DMS79 treated with DMSO at 0.1 percent for 48 hours (cell line): ENCODE measurements around the gene SF3A2.

Experiments
- DNase-seq: peaks from one replicate; lab custom pipeline; 2025; lab: John Stamatoyannopoulos, UW

SF3A2 gene

GRCh38 chr19:2226840-2227360 is 9.7 kb upstream of the SF3A2 start:
- DNase-seq, result no peak

- no peak for DNase-seq
Observed at GRCh38 chr19:2227415-2228156, 9.0 kb upstream of the SF3A2 start.

- DNase-seq, result no peak
Observed at GRCh38 chr19:2228157-2229030, 8.2 kb upstream of the SF3A2 start.

DNA sequence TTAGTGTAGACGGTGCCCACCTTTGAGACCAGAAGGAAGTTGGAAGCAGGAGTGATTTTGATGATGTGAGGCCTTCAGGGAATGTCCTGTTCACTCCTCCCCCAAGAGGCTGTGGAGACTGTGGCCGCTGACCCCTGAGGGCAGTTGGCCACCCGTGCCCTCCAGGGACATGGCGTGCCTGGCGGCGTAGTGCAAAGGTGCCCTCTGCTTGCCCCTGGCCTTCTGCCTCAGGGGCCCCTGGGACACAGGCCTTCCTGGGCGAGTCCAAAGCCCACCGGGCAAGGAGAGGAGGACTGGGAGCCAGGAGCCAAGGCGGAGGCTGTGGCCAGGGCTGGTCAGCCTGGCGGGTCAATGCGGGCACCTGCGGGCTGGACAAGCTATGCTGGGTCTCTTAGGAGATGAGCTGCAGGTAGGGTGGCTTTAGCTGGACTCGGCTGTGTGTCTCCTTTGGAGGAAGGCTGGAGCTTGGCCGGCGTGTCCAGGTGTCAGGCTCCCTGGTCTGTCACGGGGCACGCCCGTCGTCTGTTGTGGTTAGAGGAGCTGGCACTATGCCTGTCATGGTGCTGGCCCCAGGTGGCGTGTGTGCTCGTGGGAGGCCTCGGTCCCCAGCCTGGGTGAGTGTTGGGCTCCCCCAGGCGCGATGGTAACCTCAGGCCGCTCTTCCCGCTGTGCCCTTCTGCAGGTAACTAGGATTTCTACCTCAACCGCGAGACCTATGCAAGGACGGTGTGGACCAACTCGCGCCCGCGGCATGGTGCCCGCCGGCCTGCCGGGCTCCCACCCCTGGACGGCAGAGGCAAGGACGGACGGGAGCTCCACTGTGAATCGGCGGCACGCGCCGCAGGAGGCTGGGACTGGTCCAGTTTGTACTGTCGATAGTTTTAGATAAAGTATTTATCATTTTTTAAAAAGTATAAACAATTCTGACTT is 7.3 kb upstream of the SF3A2 start:
- DNase-seq, result no peak

GRCh38 chr19:2230033-2230531 is 6.5 kb upstream of the SF3A2 start:
- DNase-seq, result no peak

- no peak for DNase-seq
Observed at GRCh38 chr19:2230807-2231533, 5.7 kb upstream of the SF3A2 start.

- DNase-seq, result no peak
Observed at GRCh38 chr19:2231621-2232221, 4.9 kb upstream of the SF3A2 start.

- DNase-seq, result no peak
Observed at GRCh38 chr19:2232286-2233151, 4.1 kb upstream of the SF3A2 start.

GRCh38 chr19:2233601-2234280 is 2.9 kb upstream of the SF3A2 start:
- no peak for DNase-seq

- no peak for DNase-seq
Observed at GRCh38 chr19:2234996-2235380, 1.6 kb upstream of the SF3A2 start.

DNA sequence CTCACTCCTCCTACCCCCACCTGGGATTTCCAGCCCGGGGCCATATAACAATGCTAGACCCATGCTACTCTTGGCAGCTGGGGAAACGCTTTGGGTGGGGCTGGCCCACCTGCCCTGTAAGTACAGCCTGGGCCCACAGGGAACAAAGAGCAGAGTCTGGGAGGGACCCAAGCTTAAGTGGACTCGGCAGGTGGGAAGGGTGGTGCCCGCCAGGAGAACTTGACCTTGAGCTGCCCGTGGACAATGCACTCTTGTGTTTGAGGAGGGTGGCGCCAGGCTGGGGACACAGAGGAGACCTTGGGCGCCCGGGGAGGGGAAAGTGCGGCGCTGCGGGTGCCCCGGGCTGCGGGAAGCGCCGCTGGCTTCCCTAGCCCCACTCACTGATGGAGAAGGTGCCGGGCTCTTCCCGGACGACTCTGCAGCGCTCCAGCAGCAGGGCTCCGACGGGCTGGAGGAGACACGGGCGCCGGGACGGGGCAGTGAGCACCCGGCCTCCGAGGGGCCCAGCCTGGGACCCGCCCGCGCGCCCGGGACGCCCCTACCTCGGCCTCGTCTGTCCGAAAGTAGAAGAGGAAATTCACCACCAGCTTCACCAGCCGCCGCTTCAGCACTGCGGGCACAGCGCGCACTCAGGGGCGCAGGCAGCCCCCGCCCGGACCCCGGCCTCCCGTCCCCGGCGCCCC is 1.1 kb upstream of the SF3A2 start:
- DNase-seq, result peak; percentile 69

GRCh38 chr19:2236064-2236313 is 635 bp upstream of the SF3A2 start:
- DNase-seq, result no peak

- DNase-seq, result no peak
Observed at GRCh38 chr19:2237051-2237868, 636 bp downstream of the SF3A2 start.

GRCh38 chr19:2237869-2238153 is 1.2 kb downstream of the SF3A2 start:
- no peak for DNase-seq

- DNase-seq, result no peak
Observed at GRCh38 chr19:2239173-2239572, 2.5 kb downstream of the SF3A2 start.

- DNase-seq, result peak; percentile 11
Observed at GRCh38 chr19:2239771-2240770, 3.4 kb downstream of the SF3A2 start.
